K562 (cell line): Measurements from ENCODE around the gene PRUNE1. TPM values are rescaled to one million over a fixed set of nuclear protein-coding genes. Genes with fewer than 3 reads are reported as not detected.

Experiments
- ATAC-seq: fragments of 200-7000 bp; cut with Tn5 transposase; 3 replicates; pipeline ENCODE4 v1.9.1; 2020; ENCODE audit warnings: moderate library complexity
- BruUV-seq: library from RNA; stranded (reverse); fragments of 400-500 nt; replicated peaks from 2 replicates; lab custom pipeline; 2021; lab: Mats Ljungman, UMichigan
- CTCF ChIA-PET: fragments of 300-600 bp; formaldehyde crosslinking; extraction: SDS; loops from one replicate; lab custom pipeline; 2021; ENCODE audit warnings: low intra/inter-chr PET ratio; lab: Yijun Ruan, JAX
- POLR2A ChIA-PET: fragments of 300-600, 350-650 bp; sonication (Branson Sonifier 250); formaldehyde crosslinking; extraction: SDS; loops from one replicate; lab custom pipeline; 2021; ENCODE audit warnings: antibody characterized with exemption, inconsistent platforms; lab: Yijun Ruan, JAX
- DNase-seq, 4 experiments: peaks; one replicate each; pipeline versions ENCODE4 v3.0.0 to v3.0.0-alpha.2; 2011 to 2018; ENCODE audit warnings: low spot score in 3 of 4, mixed read lengths in 3 of 4; ENCODE audit errors: extremely low read depth in 1 of 4
- FAIRE-seq: peaks from 2 replicates; lab custom pipeline; 2011; peaks lifted over from hg19 to GRCh38; lab: Jason Lieb, UNC
- H2AFZ ChIP-seq: 2 replicates; pipeline ENCODE4 v1.6.0; 2011; ENCODE audit warnings: low read depth, low read length, control low read depth, inconsistent platforms
- H3K27ac ChIP-seq: fragments of 200-600 bp; 3 replicates; pipeline ENCODE4 v1.8.0; 2011; ENCODE audit warnings: low read depth, mild to moderate bottlenecking, control low read depth, inconsistent platforms, low read length, moderate library complexity, mixed read lengths; ENCODE audit errors: extremely low read depth
- H3K27me3 ChIP-seq, 2 experiments: fragments of 300-600 bp in 1 of 2; 2 replicates in 1 of 2; 3 replicates in 1 of 2; pipeline versions ENCODE4 v1.6.0 to v1.8.0; 2011; ENCODE audit warnings: inconsistent platforms in 2 of 2, low read length in 2 of 2, mild to moderate bottlenecking in 1 of 2, mixed read lengths in 1 of 2, moderate library complexity in 1 of 2; ENCODE audit not compliant: control insufficient read depth in 2 of 2, insufficient read depth in 2 of 2
- H3K36me3 ChIP-seq: fragments of 300-600 bp; 3 replicates; pipeline ENCODE4 v1.8.0; 2011; ENCODE audit warnings: mild to moderate bottlenecking, low read length, inconsistent platforms; ENCODE audit not compliant: control insufficient read depth, insufficient read depth
- H3K4me1 ChIP-seq, 2 experiments: fragments of 200-600 bp in 1 of 2; replicated peaks in 1 of 2; 2 replicates in 1 of 2; 3 replicates in 1 of 2; pipeline versions ENCODE4 v1.5.1 to v1.8.0; 2011; ENCODE audit warnings: inconsistent platforms in 2 of 2, low read length in 2 of 2, mild to moderate bottlenecking in 1 of 2, mixed read lengths in 1 of 2, moderate library complexity in 1 of 2; ENCODE audit not compliant: control insufficient read depth in 2 of 2, insufficient read depth in 2 of 2
- H3K4me2 ChIP-seq: 2 replicates; pipeline ENCODE4 v1.6.1; 2011; ENCODE audit warnings: low read length, control low read depth, inconsistent platforms, mixed read lengths; ENCODE audit not compliant: insufficient read depth
- H3K4me3 ChIP-seq: fragments of 200-600 bp; sonication (generic), shearing (Covaris generic); 2 replicates; pipeline ENCODE4 v1.5.1; 2016; ENCODE audit warnings: control low read depth, inconsistent platforms
- H3K79me2 ChIP-seq: fragments of 200-600 bp; 3 replicates; pipeline ENCODE4 v1.8.0; 2011; ENCODE audit warnings: low read length, inconsistent platforms; ENCODE audit not compliant: control insufficient read depth, insufficient read depth
- H3K9ac ChIP-seq, 2 experiments: 2 replicates each; pipeline versions ENCODE4 v1.6.0 to v1.6.1; 2011; ENCODE audit warnings: low read depth in 2 of 2, low read length in 2 of 2, control low read depth in 1 of 2, inconsistent platforms in 1 of 2, mild to moderate bottlenecking in 1 of 2, mixed read lengths in 1 of 2; ENCODE audit not compliant: insufficient read depth in 1 of 2
- H3K9me1 ChIP-seq: one replicate; pipeline ENCODE4 v1.6.0; 2011; ENCODE audit warnings: inconsistent platforms, mild to moderate bottlenecking, low read length, moderate library complexity; ENCODE audit not compliant: control insufficient read depth, insufficient read depth
- H3K9me3 ChIP-seq: replicated peaks from 2 replicates; pipeline ENCODE4 v1.5.1; 2011; ENCODE audit warnings: low read depth, low read length, inconsistent platforms; ENCODE audit not compliant: control insufficient read depth, insufficient read depth
- H4K20me1 ChIP-seq: replicated peaks from 2 replicates; pipeline ENCODE4 v1.6.1; 2011; ENCODE audit warnings: low read length, inconsistent platforms, mixed read lengths; ENCODE audit not compliant: control insufficient read depth, insufficient read depth
- BCL6 ChIP-seq: fragments of 250-450 bp; sonication (Bioruptor Pico); IDR thresholded peaks from 2 replicates; pipeline ENCODE4 v1.4.0; 2020
- BCLAF1 ChIP-seq, 2 experiments: fragments of 450-650 bp in 1 of 2; IDR thresholded peaks; 2 replicates each; pipeline ENCODE4 v1.6.1; 2011 to 2017; ENCODE audit warnings: low read depth in 2 of 2, antibody characterized with exemption in 1 of 2, borderline replicate concordance in 1 of 2, low read length in 1 of 2, mild to moderate bottlenecking in 1 of 2, mixed read lengths in 1 of 2; ENCODE audit not compliant: control insufficient read depth in 1 of 2
- EGR1 ChIP-seq: fragments of 450-650 bp; conservative IDR thresholded peaks from 2 replicates; pipeline ENCODE4 v1.6.1; 2017; ENCODE audit warnings: mild to moderate bottlenecking
- KAT2B ChIP-seq: IDR thresholded peaks from one replicate; pipeline ENCODE4 v1.6.1; 2012; ENCODE audit warnings: low read depth, mild to moderate bottlenecking, control low read depth, inconsistent platforms, low read length, moderate library complexity
- KLF1 ChIP-seq: fragments of 450-650 bp; IDR thresholded peaks from 2 replicates; pipeline ENCODE4 v1.6.1; 2016; ENCODE audit warnings: missing genetic modification characterization, missing compliant biosample characterization
- POLR2A ChIP-seq: fragments of 450-650 bp; conservative IDR thresholded peaks from 2 replicates; pipeline ENCODE4 v1.6.1; 2016
- SRSF9 ChIP-seq: fragments of 200-400 bp; formaldehyde crosslinking; IDR thresholded peaks from 2 replicates; pipeline ENCODE4 v1.6.1; 2017; ENCODE audit warnings: low read depth, low read length, borderline replicate concordance
- U2AF1 ChIP-seq: fragments of 200-400 bp; formaldehyde crosslinking; optimal IDR thresholded peaks from 2 replicates; pipeline ENCODE3; 2017; ENCODE audit warnings: mild to moderate bottlenecking, low read depth, low read length, moderate library complexity
- YBX1 ChIP-seq: fragments of 450-650 bp; IDR thresholded peaks from 2 replicates; pipeline ENCODE4 v1.7.1; 2016; ENCODE audit warnings: mild to moderate bottlenecking
- ZNF121 ChIP-seq: sonication (generic); formaldehyde crosslinking; conservative IDR thresholded peaks from 2 replicates; pipeline ENCODE4 v1.8.0; 2022; ENCODE audit warnings: missing genetic modification reagents
- ZNF431 ChIP-seq: sonication (generic); formaldehyde crosslinking; IDR thresholded peaks from 2 replicates; pipeline ENCODE4 v1.8.0; 2022; ENCODE audit warnings: mild to moderate bottlenecking, missing genetic modification reagents
- WGBS: fragments of 100-300 bp; shearing (Covaris generic); methylation state at CpG from one replicate; pipeline ENCODE4 v1.1.6; 2016; ENCODE audit warnings: low coverage, mixed read lengths; ENCODE audit not compliant: insufficient coverage; ENCODE audit errors: missing lambda C conversion rate; 5-methylcytosine and 5-hydroxymethylcytosine counted together
- in situ Hi-C: fragments of 300-500 bp; cut with MboI; formaldehyde crosslinking; loops from 4 replicates; pipeline ENCODE4 v1.15.0; 2018; ENCODE audit warnings: inconsistent platforms, mixed read lengths
- intact Hi-C: fragments of 100-400 bp; cut with micrococcal nuclease; formaldehyde crosslinking; loops from 2 replicates; pipeline ENCODE4 v1.14.2; 2022
- polyA plus RNA-seq, 8 experiments: library from polyadenylated mRNA; depleted of rRNA in 4 of 8; stranded (reverse) in 5 of 8; unstranded in 3 of 8; fragments of >200 nt; fragmentation: Nextera tagmentation in 2 of 8; fragmentation: Illumina TruSeq in 1 of 8; extraction: Ambion mirVana in 2 of 8; extraction: Trizol in 1 of 8; gene quantifications; 2 replicates each; pipeline versions ENCODE4 v1.2.1 to v1.2.3, GENCODE V29; 2011 to 2014; ENCODE audit warnings: inconsistent platforms in 1 of 8, missing spikeins in 1 of 8
- total RNA-seq, 7 experiments: library from RNA; depleted of rRNA in 6 of 7; stranded (reverse); fragments of >200 nt in 6 of 7; fragmentation: Illumina TruSeq in 2 of 7; extraction: Trizol in 2 of 7; gene quantifications; 2 replicates each; pipeline versions ENCODE4 v1.2.1 to v1.2.3, GENCODE V29; 2011 to 2021; ENCODE audit warnings: low replicate concordance in 1 of 7

Gene PRUNE1
- total and polyA plus RNA-seq, 9 of the 15 experiments (the other 6 are each of a cell fraction or from before 2014, with no cell fraction given), result 16.7 to 48.3 (median 26.2) TPM

DNA sequence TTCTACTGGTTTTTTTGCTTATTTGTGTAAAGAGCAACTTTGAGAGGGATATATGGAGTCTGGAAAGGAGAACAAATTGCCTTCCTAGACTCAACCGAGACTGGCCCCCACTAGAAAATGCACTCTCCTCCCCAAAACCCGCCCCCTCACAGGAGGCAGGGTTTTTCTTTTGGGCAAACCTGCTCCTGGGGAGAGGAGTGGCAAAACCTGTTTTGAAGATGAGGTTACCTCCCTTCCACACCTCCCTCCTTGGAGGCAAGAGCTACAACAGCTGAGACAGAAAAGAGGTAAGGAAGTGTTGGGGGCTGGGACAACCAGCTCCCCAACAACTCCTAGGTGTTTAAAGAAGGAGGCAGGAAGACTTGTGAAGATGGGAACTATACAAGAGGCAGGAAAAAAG lies 28.1 kb downstream of the PRUNE1 start, which contains the start of gene BNIPL:
Gene BNIPL (plus strand): TSS at position 231 of the 400 bp plus-strand sequence. CDS start 140 bp downstream, at position 371.
- Histone ChIP-seq H3K9me3 (no peaks in the 10 kb centered on the region), H3K4me1 (peaks cover 4 to 9% of the 10 kb centered on the region in 2 experiments; a peak in 2 of 5 replicates), H4K20me1 (no peaks in the 10 kb centered on the region), H3K4me2 (no peak within 1 kb of the TSS), H3K9ac (peak within 1 kb of the TSS in 1 of 2 experiments; percentile 48; a peak in 1 of 4 replicates), H3K79me2 (no peaks in the 10 kb centered on the region), H3K27me3 (no peaks in the 10 kb centered on the region), H3K9me1 (no peaks in the 10 kb centered on the region), H3K36me3 (peaks cover 23% of the 10 kb centered on the region), H3K4me3 (no peak within 1 kb of the TSS), H3K27ac (no peak within 1 kb of the TSS), H2AFZ (no peak within 1 kb of the TSS)
- ChIA-PET POLR2A (interaction anchor here (0.7 to 5.1 kb wide), 3 partner anchors 13 to 20 kb away, joined by 3 to 36 read pairs (median 6); partner anchors contain the start of gene C1orf56), CTCF (no interaction called here)
- intact Hi-C loops, result no loop called here
- FAIRE-seq (no peak), ATAC-seq (peak; percentile 16; the same call in 2 of the 3 replicates), DNase-seq (no peak)
- in situ Hi-C loops, result no loop called here
- 35% methylated on average over 2 of the region's 2 CpGs for WGBS
- no TSS peak for BruUV-seq
- peak; percentile 15; the same call in 1 of the 2 replicates for TF ChIP-seq POLR2A
- TF ChIP-seq KAT2B, result no peak
- TF ChIP-seq EGR1, result 0 out of 2 replicates have a peak, but pooled peaks have one; percentile 25
- TF ChIP-seq ZNF431 (CRISPR knock-in tag), result no peak
- TF ChIP-seq ZNF121 (CRISPR knock-in tag), result no peak
- no peak for TF ChIP-seq U2AF1
- TF ChIP-seq YBX1, result no peak
- TF ChIP-seq SRSF9, result no peak
- no peak for TF ChIP-seq BCL6 (CRISPR knock-in tag)
- TF ChIP-seq KLF1 (tag), result no peak
- TF ChIP-seq BCLAF1 (IDR thresholded peaks at IDR 0.05; ENCODE audit: borderline replicate concordance in 1 of 2, control insufficient read depth in 1 of 2, low read depth in 2 of 2, low read length in 1 of 2), result no peak
